Muscle layer of duodenum (tissue), 2 donors: ENCODE measurements around the gene PI4KA.

Experiments used
- H3K27ac ChIP-seq: one replicate; pipeline ENCODE4 v1.7.0; 2013; ENCODE audit warnings: mild to moderate bottlenecking, low read length
- H3K27me3 ChIP-seq: one replicate; pipeline ENCODE4 v1.7.0; 2013; ENCODE audit warnings: low read depth, mild to moderate bottlenecking, control low read depth, low read length
- H3K36me3 ChIP-seq, 2 donors: one replicate each; pipeline ENCODE4 v1.7.0; 2013; ENCODE audit warnings: low read length in 2 of 2, control low read depth in 1 of 2, mild to moderate bottlenecking in 1 of 2; ENCODE audit not compliant: insufficient read depth in 2 of 2, control insufficient read depth in 1 of 2
- H3K4me1 ChIP-seq, 2 donors: one replicate each; pipeline ENCODE4 v1.7.0; 2013; ENCODE audit warnings: low read length in 2 of 2, mild to moderate bottlenecking in 2 of 2, control low read depth in 1 of 2, moderate library complexity in 1 of 2; ENCODE audit not compliant: insufficient read depth in 2 of 2, control insufficient read depth in 1 of 2
- H3K4me3 ChIP-seq, 2 donors: one replicate each; pipeline ENCODE4 v1.7.0; 2013; ENCODE audit warnings: low read length in 2 of 2, low read depth in 1 of 2, mild to moderate bottlenecking in 1 of 2
- H3K9me3 ChIP-seq, 2 donors: one replicate each; pipeline ENCODE4 v1.7.0; 2013; ENCODE audit warnings: low read length in 2 of 2, control low read depth in 1 of 2, mild to moderate bottlenecking in 1 of 2; ENCODE audit not compliant: control insufficient read depth in 1 of 2
- donor health status: healthy.

PI4KA gene

DNA sequence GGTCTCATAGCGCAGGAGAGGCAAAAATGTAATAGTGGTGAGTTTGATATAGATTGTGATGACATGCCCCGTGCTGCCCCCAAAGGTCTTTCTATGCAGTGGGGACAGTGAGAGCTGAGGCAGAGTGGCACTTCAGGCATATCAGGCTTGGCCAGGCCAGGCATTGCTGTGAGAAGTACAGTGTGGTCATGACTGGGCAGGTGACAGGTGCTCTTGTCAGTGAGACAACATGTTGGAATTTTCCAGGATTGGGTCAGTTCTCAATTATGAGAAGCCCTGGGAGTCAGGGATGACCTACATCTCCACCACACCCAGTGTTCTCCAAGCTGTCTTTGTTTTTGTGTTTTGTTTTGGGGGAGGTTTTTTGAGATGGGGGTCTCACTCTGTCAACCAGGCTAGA lies 3.9 kb upstream of the PI4KA start:
- peaks cover 3 to 11% of the 10 kb centered on the region in 2 donors for H3K36me3 ChIP-seq
- no peaks in the 10 kb centered on the region for H3K27me3 ChIP-seq
- H3K4me3 ChIP-seq, result no peak overlapping the region
- H3K27ac ChIP-seq, result no peak overlapping the region
- peaks cover 18 to 29% of the 10 kb centered on the region in 2 donors for H3K4me1 ChIP-seq
- no peaks in the 10 kb centered on the region for H3K9me3 ChIP-seq

DNA sequence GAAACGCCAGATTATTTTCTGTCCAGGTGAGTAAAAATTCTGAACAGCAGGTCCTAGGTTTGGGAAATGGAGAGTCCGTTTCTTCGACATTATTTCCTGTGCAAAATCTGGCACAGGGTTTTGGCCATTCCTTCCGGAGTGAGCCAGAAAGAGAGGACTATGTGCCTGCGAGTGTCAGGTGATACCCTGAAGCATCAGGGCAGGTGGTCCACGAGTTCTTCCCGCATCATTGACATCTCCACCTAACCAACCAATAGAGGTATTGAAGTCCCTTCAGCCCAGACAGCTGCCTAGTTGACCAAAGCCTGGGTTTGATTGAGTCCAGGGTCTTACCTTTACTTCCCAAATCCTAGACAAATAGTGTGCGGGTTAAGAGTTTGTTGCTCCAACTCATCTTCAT lies 1.0 kb upstream of the PI4KA start:
- peak overlapping the region; percentile 90 to 92 for H3K4me3 ChIP-seq
- H3K4me1 ChIP-seq, result peaks cover 18 to 29% of the 10 kb centered on the region in 2 donors
- no peaks in the 10 kb centered on the region for H3K27me3 ChIP-seq
- H3K27ac ChIP-seq, result peak overlapping the region; percentile 50
- H3K9me3 ChIP-seq, result no peaks in the 10 kb centered on the region
- peaks cover 3 to 11% of the 10 kb centered on the region in 2 donors for H3K36me3 ChIP-seq

DNA sequence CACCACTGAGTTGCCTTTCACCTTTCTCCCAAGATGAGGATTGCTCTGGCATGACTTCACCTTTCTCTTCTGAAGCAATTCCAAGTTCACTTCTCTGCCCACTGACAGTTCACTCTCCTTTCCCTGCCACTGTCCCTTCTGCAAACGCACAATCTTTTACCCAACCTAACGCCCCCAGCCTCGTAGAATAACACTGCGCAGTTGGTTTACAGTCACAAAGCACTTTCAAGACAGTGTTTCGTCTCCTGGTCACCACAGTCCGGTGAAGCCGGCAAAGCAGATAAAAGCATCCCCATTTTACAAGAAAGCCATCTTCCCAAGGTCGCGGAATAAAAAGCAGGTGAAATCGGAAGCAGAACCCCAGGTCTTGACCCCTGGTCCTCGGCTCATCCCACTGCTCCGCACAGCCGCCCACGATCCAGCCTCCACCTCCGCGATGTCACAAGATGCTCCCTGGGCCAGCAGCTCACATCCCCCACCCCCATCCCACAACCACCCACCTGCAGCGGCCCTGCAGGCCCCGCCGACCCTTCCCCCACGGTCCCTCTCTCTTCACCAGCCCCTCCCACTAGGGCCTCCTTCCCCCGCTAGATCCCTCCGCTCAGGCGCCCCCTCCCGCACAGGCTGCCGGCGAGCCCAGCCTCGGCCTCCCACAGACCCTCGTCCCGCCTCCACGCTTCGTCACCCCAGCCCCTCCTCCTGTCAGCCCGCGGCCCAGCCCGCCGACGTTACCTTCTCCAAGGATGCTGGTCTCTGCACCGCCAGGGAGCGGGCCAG lies 585 bp downstream of the PI4KA start:
- Histone ChIP-seq H3K4me3 (peak overlapping the region; percentile 74 to 90), H3K27me3 (no peaks in the 10 kb centered on the region), H3K9me3 (no peaks in the 10 kb centered on the region), H3K4me1 (peaks cover 18 to 34% of the 10 kb centered on the region in 2 donors), H3K27ac (peak overlapping the region; percentile 60), H3K36me3 (peaks cover 0 to 3% of the 10 kb centered on the region in 2 donors)

DNA sequence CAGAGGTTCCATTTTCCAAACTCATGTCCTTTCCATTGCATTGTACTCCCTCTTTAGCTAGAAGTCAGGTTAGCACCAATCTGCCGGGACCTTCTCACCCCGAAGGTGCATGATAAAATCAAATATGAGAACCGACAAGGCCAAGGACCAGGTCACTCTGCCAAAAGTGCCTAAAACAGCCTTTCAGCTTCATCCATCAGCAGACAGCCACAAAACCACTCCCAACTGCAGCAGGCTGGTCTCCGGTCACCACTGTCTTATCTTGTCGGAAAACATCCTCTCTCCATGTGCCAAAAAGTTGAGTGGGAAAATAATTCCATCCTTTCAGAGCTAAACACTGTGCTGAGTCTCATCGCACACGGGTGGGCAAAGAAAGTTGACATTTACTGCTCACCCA lies 1.4 kb downstream of the PI4KA start:
- H3K27me3 ChIP-seq, result no peaks in the 10 kb centered on the region
- peak overlapping the region; percentile 74 to 90 for H3K4me3 ChIP-seq
- peaks cover 0 to 2% of the 10 kb centered on the region in 2 donors for H3K36me3 ChIP-seq
- H3K4me1 ChIP-seq, result peaks cover 18 to 35% of the 10 kb centered on the region in 2 donors
- no peaks in the 10 kb centered on the region for H3K9me3 ChIP-seq
- H3K27ac ChIP-seq, result peak overlapping the region; percentile 60

DNA sequence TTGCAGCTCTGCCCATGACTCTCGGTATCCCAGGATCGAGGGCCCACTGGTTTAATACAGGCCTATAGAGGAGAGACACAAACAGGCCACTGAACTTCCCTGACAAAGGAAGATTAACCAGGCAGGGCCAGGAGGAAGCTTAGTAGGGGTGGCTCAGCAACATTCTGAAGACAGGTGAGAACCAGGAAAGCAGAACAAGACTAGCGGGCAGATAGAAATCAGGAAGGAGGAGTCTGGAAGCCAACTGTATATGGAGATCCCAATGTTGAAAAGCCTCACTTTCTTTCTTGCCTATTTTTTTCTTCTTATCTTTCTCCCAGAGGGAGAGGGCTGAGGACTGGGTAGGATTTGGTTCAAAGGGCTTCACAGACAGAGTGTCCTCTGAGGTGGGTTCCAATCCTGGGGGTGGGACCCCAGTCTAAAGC lies 5.4 kb downstream of the PI4KA start:
- Histone ChIP-seq H3K27ac (no peak overlapping the region), H3K4me3 (no peak overlapping the region), H3K36me3 (no peaks in the 10 kb centered on the region), H3K4me1 (peaks cover 11 to 25% of the 10 kb centered on the region in 2 donors), H3K27me3 (no peaks in the 10 kb centered on the region), H3K9me3 (no peaks in the 10 kb centered on the region)

DNA sequence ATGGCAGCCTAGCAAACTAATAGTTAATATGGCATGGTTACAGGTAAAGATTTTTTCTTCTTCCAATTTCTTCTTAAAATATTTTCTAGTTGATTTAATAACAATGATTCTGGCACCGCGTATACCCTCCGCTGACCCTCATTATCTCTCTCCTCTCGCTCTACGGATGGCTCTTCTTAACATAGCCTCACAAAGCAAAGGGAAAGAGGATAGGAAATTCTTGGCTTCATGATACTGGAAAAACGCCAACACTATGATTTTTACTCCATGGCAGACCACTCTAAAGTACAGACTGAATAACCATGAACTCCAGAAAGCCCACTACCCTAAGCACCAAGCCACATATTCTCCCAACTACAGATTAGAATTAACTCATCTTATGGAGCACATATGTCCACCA lies 6.1 kb downstream of the PI4KA start:
- Histone ChIP-seq H3K27ac (no peak overlapping the region), H3K27me3 (no peaks in the 10 kb centered on the region), H3K4me1 (peaks cover 9 to 22% of the 10 kb centered on the region in 2 donors), H3K9me3 (no peaks in the 10 kb centered on the region), H3K4me3 (no peak overlapping the region), H3K36me3 (no peaks in the 10 kb centered on the region)

DNA sequence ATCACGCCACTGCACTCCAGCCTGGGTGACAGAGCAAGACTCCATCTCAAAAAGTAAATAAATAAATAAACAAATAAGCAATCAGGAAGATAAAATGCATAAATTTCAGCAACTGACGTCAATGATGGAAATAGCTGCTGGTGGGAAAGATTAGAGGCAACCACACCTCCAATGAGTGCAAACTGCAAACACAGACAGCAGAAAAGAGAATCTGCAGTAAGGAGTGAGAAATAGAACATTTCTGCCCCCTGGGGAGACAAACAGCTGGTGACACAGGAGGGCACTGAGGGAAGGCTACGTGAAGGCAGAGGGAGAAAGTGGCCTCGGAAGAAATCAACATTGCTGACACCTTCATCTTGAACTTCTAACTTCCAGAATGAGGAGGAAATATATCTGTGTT lies 6.5 kb downstream of the PI4KA start:
- Histone ChIP-seq H3K27me3 (no peaks in the 10 kb centered on the region), H3K4me3 (no peak overlapping the region), H3K9me3 (no peaks in the 10 kb centered on the region), H3K27ac (no peak overlapping the region), H3K36me3 (no peaks in the 10 kb centered on the region), H3K4me1 (peaks cover 5 to 17% of the 10 kb centered on the region in 2 donors)

DNA sequence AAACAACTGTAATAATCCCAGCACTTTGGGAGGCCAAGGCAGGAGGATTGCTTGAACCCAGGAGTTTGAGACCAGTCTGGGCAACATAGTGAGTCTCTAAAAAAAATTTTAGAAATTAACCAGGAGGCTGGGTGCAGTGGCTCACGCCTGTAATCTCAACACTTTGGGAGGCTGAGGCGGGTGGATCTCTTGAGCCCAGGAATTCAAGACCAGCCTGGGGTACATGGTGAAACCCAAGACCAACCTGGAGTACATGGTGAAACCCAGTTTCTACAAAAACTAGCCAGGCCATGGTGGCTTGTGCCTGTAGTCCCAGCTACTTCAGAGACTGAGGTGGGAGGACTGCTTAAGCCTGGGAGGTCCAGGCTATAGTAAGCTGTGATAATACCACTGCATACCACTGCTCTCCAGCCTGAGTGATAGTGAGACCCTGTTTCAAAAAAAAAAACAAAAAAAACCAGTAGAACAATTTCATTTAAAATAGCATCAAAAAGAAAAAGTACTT lies 11.2 kb downstream of the PI4KA start:
- H3K27me3 ChIP-seq, result no peaks in the 10 kb centered on the region
- H3K4me1 ChIP-seq, result no peaks in the 10 kb centered on the region
- no peaks in the 10 kb centered on the region for H3K36me3 ChIP-seq
- H3K27ac ChIP-seq, result no peak overlapping the region
- H3K9me3 ChIP-seq, result no peaks in the 10 kb centered on the region
- no peak overlapping the region for H3K4me3 ChIP-seq

DNA sequence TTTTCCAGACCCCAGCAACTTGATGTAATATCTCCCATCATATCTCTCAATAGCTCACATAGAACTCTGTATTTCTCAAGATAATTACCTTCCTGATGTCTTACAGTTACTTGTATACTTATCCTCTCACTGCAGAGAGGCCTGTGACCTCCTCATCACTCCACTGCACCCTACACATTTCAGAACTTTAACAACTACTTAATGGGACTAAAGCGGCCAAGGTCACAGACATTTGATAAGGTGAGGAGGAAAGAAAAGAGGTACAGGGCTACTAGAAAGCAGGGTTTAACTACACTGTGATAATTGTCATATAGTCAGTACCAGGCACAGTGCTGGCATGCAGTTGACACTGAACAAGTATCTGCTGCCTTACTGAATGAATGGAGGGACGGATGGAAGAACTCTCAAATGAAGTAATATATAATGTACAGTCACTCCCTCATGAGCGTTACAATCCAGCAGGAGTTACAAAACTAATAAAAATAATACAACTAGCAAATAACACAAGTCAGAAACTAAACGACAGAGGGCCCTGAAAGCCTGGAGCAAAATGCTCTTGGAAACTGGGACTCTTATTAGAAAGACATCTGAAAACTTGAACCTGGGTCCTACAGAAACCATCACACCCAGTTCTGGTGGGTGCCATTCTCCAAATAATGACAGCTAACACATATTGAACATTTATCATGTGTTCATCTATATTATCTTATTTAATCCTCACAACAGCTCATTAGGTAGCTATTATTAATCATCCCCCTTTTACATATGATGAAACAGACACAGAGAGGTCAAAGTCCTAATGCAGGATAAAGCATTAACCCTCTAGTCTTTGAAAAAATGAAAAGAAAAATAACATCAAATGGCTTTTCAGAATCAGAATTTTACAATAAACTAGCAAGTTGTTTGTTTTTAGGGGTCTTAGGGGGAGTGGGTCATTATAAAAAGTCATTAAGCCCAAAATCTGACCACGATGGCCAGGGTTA lies 14.3 kb downstream of the PI4KA start:
- H3K9me3 ChIP-seq, result no peaks in the 10 kb centered on the region
- no peak overlapping the region for H3K27ac ChIP-seq
- no peak overlapping the region for H3K4me3 ChIP-seq
- no peaks in the 10 kb centered on the region for H3K27me3 ChIP-seq
- H3K4me1 ChIP-seq, result no peaks in the 10 kb centered on the region
- H3K36me3 ChIP-seq, result no peaks in the 10 kb centered on the region

DNA sequence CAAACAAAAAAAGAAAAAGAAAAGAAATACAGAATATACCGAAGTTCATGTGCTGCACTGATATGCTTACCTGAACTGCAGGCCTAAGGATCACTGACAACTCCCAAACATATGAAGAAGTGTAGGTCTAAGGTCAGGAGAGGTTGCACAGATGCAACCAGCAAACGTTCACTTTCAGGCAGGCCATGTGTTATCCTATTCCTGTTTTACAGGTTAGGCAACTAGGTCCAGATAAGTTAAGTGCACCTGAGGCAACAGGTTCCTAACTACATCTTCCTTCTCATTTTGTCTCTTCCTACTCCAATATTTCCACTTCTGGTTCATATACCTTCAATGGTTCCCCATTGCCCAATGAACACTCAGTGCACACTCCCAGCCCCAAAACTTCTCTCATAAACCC lies 15.1 kb downstream of the PI4KA start:
- H3K27me3 ChIP-seq, result no peaks in the 10 kb centered on the region
- H3K4me3 ChIP-seq, result no peak overlapping the region
- no peaks in the 10 kb centered on the region for H3K9me3 ChIP-seq
- no peak overlapping the region for H3K27ac ChIP-seq
- no peaks in the 10 kb centered on the region for H3K36me3 ChIP-seq
- H3K4me1 ChIP-seq, result no peaks in the 10 kb centered on the region
